ENCODE measurements around the gene PAK1IP1. TPM values are rescaled to one million over a fixed set of nuclear protein-coding genes. Genes with fewer than 3 reads are reported as not detected.
A peak's percentile ranks its signal among the peaks of the same experiment; 100 is the strongest.
"Not testable (repeated sequence)": the region's sequence is repeated elsewhere in the genome, so short reads cannot be mapped to it uniquely, and the experiment has no call there.

PAK1IP1 gene
- total and polyA plus RNA-seq, 2 experiments from 2014 or later, result 22.8 to 28.1 TPM

GRCh38 chr6:10747251-10747972, 52.6 kb downstream of the PAK1IP1 start, which contains the start of gene TMEM14B:
Gene TMEM14B (plus strand): TSS chr6:10747805. CDS start chr6:10749246, 1,441 bp downstream.
- Histone ChIP-seq H3K36me3 (ENCODE audit: low read depth) (no peaks in the 10 kb centered on the region), H3K4me3 (peak within 1 kb of the TSS; percentile 88), H3K4me2 (ENCODE audit: unreplicated experiment) (peak within 1 kb of the TSS; percentile 90), H3K9me3 (ENCODE audit: low read depth) (no peaks in the 10 kb centered on the region), H3K27ac (peak within 1 kb of the TSS; percentile 52), H4K20me1 (ENCODE audit: insufficient read depth) (no peaks in the 10 kb centered on the region; the same call in 1 of the 2 replicates), H3F3A (ENCODE audit: insufficient read depth) (peaks cover 13% of the 10 kb centered on the region; the same call in 1 of the 2 replicates), H3K4me1 (ENCODE audit: insufficient read depth) (peaks cover 14% of the 10 kb centered on the region; the same call in 1 of the 2 replicates), H2AFZ (peak within 1 kb of the TSS; percentile 94), H3K9ac (peak within 1 kb of the TSS; percentile 92), H3K9me2 (ENCODE audit: insufficient read depth) (no peaks in the 10 kb centered on the region), H3K79me2 (ENCODE audit: insufficient read depth) (peaks cover 47% of the 10 kb centered on the region), H3K27me3 (replicated peaks; ENCODE audit: insufficient read depth) (no peaks in the 10 kb centered on the region)
- DNase-seq, result peak; percentile 99
- WGBS, 2 experiments (ENCODE audit: low coverage in 1 of 2, low lambda C conversion rate in 2 of 2, missing lambda C conversion rate in 2 of 2), result 2% methylated on average over 36 to 51 of the region's 52 CpGs
- no peak for TF ChIP-seq EZH2 (IDR thresholded peaks at IDR 0.05; ENCODE audit: insufficient read depth, poor library complexity, severe bottlenecking)
- no peak for TF ChIP-seq EZH2phosphoT487 (IDR thresholded peaks at IDR 0.05; ENCODE audit: insufficient read depth, low read depth)
- in situ Hi-C loops (cut with MboI), result no loop called here

GRCh38 chr6:10749734-10750133, 55.0 kb downstream of the PAK1IP1 start:
- DNase-seq, result no peak
- Histone ChIP-seq H3K79me2 (ENCODE audit: insufficient read depth) (peaks cover 71% of the 10 kb centered on the region), H4K20me1 (ENCODE audit: insufficient read depth) (no peaks in the 10 kb centered on the region; the same call in 1 of the 2 replicates), H3K4me2 (ENCODE audit: unreplicated experiment) (no peak overlapping the region), H2AFZ (no peak overlapping the region), H3F3A (ENCODE audit: insufficient read depth) (peaks cover 13% of the 10 kb centered on the region; the same call in 1 of the 2 replicates), H3K9me2 (ENCODE audit: insufficient read depth) (no peaks in the 10 kb centered on the region), H3K36me3 (ENCODE audit: low read depth) (no peaks in the 10 kb centered on the region), H3K27me3 (replicated peaks; ENCODE audit: insufficient read depth) (no peaks in the 10 kb centered on the region), H3K27ac (no peak overlapping the region), H3K9me3 (ENCODE audit: low read depth) (no peaks in the 10 kb centered on the region), H3K9ac (no peak overlapping the region), H3K4me1 (ENCODE audit: insufficient read depth) (peaks cover 14% of the 10 kb centered on the region; the same call in 1 of the 2 replicates), H3K4me3 (no peak overlapping the region)
- in situ Hi-C loops (cut with MboI), result no loop called here
- 47 to 63% methylated on average over 2 of the region's 2 CpGs for WGBS, 2 experiments (ENCODE audit: low coverage in 1 of 2, low lambda C conversion rate in 2 of 2, missing lambda C conversion rate in 2 of 2)
- TF ChIP-seq EZH2 (IDR thresholded peaks at IDR 0.05; ENCODE audit: insufficient read depth, poor library complexity, severe bottlenecking) (no peak), EZH2phosphoT487 (IDR thresholded peaks at IDR 0.05; ENCODE audit: insufficient read depth, low read depth) (no peak)

- 89 to 92% methylated on average over 6 of the region's 6 CpGs for WGBS, 2 experiments (ENCODE audit: low coverage in 1 of 2, low lambda C conversion rate in 2 of 2, missing lambda C conversion rate in 2 of 2)
- H3K27ac ChIP-seq; H3K4me3 ChIP-seq; H3K36me3 ChIP-seq (ENCODE audit: low read depth); H3K9me3 ChIP-seq (ENCODE audit: low read depth); DNase-seq; H3F3A ChIP-seq (ENCODE audit: insufficient read depth); H3K27me3 ChIP-seq (replicated peaks; ENCODE audit: insufficient read depth); H4K20me1 ChIP-seq (ENCODE audit: insufficient read depth); H3K9me2 ChIP-seq (ENCODE audit: insufficient read depth); in situ Hi-C loops (cut with MboI); H2AFZ ChIP-seq; H3K9ac ChIP-seq; H3K4me2 ChIP-seq (ENCODE audit: unreplicated experiment): not testable (repeated sequence)
- H3K4me1 ChIP-seq (ENCODE audit: insufficient read depth), result peaks cover 14% of the 10 kb centered on the region; the same call in 1 of the 2 replicates
- peaks cover 79% of the 10 kb centered on the region for H3K79me2 ChIP-seq (ENCODE audit: insufficient read depth)
These were observed 55.8 kb downstream of the PAK1IP1 start for GRCh38 chr6:10750568-10750967.

- Histone ChIP-seq H3K4me1 (ENCODE audit: insufficient read depth) (peaks cover 14% of the 10 kb centered on the region; the same call in 1 of the 2 replicates), H3K79me2 (ENCODE audit: insufficient read depth) (peaks cover 89% of the 10 kb centered on the region)
- H3K27me3 ChIP-seq (replicated peaks; ENCODE audit: insufficient read depth); H3K9ac ChIP-seq; H3K9me2 ChIP-seq (ENCODE audit: insufficient read depth); DNase-seq; H3K4me2 ChIP-seq (ENCODE audit: unreplicated experiment); H2AFZ ChIP-seq; H3K27ac ChIP-seq; H4K20me1 ChIP-seq (ENCODE audit: insufficient read depth); H3K9me3 ChIP-seq (ENCODE audit: low read depth); H3K36me3 ChIP-seq (ENCODE audit: low read depth); H3F3A ChIP-seq (ENCODE audit: insufficient read depth); H3K4me3 ChIP-seq; in situ Hi-C loops (cut with MboI): not testable (repeated sequence)
- 96 to 98% methylated on average over 5 of the region's 5 CpGs for WGBS, 2 experiments (ENCODE audit: low coverage in 1 of 2, low lambda C conversion rate in 2 of 2, missing lambda C conversion rate in 2 of 2)
These were observed 57.0 kb downstream of the PAK1IP1 start for GRCh38 chr6:10751757-10752156.

All from GM23248 (cell line).